Measurements from ENCODE around the gene FCER1G.

DNA sequence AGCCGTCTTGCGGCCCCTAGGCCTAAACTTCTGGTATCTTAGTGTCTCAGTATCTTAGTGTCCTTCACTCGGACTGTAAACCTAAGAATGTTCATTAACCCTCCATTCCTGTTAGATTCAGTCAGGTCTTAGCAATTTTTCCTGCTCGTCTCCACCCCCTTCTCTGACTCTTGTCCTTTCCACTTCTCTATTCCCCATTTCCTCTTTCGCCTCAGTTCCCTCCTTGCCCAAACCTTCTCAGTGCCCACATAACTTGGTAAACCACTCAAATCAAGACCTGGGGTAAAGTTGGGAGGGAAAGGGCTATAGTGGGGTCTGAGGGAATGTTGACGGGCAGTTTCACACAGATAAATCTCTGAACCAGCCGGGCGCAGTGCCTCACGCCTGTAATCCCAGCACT, 726 bp upstream of the FCER1G start:
- TF ChIP-seq CTCF (IDR thresholded peaks at IDR 0.05) (no peak), POLR2A (IDR thresholded peaks at IDR 0.05) (no peak), POLR2AphosphoS5 (IDR thresholded peaks at IDR 0.05; ENCODE audit: insufficient read depth in 1 of 2, low read depth in 1 of 2) (no peak)
